Midbrain (tissue), 1 donor: ENCODE data around the gene PPIP5K1.
A peak's percentile ranks its signal among the peaks of the same experiment; 100 is the strongest.

Experiments
- DNase-seq: peaks from one replicate; lab custom pipeline; 2025; lab: John Stamatoyannopoulos, UW

Gene PPIP5K1

GRCh38 chr15:43517354-43518196 lies 72.4 kb downstream of the PPIP5K1 start, which contains the start of gene MAP1A:
TSS of gene MAP1A (plus strand) at chr15:43517608. CDS start at chr15:43521474, 3,866 bp downstream.
- DNase-seq: peak; percentile 66

- DNase-seq: no peak
Observed at GRCh38 chr15:43516801-43517353, 73.1 kb downstream of the PPIP5K1 start.

DNA sequence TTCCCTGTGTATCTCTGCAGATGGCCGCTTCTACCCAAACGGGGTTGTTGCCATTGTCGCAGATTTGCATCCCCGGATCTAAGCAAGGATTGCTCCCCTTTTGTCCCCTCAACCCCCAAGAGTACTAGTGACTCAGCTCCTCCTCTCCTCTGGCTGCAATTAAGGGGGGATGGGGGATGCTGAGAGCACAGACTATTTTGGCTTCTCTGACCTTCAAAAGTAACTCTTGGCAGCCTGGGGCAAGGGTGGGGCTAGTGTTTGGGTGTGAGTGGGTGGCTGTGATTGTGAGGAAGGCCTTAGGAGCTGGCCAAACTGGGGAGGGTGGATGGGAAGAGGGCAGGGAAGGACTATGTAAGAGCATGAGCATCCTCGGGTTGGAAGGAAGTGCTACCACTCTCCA lies 73.8 kb downstream of the PPIP5K1 start:
- no peak for DNase-seq

GRCh38 chr15:43515741-43516140 lies 74.3 kb downstream of the PPIP5K1 start:
- no peak for DNase-seq

DNA sequence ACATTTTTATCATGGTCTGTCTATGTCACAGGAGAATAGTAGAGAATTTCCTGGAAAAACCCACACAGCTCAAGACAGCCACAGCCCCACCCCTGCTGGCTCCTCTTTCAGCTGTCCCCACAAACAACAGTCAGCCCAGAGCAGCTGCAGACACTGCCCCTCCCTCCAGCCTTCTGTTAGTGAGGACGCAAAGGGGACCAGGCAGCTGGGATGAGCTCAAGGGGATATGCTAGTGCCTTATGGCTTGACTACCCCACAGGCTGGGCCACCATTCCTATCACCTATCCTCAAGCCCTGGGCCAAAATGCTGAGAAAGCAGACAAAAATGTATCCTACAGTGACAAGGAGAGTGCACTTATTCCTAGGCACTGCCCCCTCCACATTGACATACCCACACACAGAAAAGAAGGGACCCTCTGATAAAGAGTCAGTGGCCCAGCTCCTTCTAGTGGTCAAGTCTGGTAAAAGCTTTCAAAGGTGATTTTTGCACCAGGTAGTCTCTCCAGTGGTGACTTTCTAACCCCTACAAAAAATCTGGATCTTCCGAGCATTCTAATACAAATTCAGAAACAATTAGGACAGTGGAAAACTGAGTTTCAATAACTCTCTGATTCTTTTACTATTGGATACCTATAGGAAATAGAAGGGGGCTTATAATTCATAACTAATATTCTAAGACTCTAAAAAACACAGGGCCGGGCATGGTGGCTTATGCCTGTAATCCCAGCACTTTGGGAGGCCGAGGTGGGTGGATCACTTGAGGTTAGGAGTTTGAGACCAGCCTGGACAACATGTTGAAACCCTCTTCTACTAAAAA lies 75.6 kb downstream of the PPIP5K1 start:
- peak; percentile 79 for DNase-seq

DNA sequence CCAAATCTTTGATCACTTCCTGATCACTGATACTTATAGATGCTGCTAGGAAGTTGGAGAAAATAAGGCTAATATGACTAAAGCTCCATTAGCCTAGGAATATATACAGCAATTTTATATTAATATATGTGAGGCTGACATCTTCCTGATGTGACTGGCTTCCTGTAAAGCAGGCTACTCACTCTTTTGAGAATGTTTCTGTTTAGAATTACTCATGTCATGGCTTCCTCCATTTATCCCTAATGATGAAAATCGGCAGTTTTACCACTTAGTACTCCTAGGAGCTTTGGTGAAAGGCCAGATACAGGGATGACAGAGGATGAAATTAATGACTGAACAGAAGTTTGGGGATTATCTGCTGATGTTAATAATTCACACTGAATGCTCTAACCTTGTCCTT lies 76.5 kb downstream of the PPIP5K1 start:
- DNase-seq: no peak

- peak; percentile 36 for DNase-seq
Observed at GRCh38 chr15:43511012-43511885, 78.8 kb downstream of the PPIP5K1 start.

DNA sequence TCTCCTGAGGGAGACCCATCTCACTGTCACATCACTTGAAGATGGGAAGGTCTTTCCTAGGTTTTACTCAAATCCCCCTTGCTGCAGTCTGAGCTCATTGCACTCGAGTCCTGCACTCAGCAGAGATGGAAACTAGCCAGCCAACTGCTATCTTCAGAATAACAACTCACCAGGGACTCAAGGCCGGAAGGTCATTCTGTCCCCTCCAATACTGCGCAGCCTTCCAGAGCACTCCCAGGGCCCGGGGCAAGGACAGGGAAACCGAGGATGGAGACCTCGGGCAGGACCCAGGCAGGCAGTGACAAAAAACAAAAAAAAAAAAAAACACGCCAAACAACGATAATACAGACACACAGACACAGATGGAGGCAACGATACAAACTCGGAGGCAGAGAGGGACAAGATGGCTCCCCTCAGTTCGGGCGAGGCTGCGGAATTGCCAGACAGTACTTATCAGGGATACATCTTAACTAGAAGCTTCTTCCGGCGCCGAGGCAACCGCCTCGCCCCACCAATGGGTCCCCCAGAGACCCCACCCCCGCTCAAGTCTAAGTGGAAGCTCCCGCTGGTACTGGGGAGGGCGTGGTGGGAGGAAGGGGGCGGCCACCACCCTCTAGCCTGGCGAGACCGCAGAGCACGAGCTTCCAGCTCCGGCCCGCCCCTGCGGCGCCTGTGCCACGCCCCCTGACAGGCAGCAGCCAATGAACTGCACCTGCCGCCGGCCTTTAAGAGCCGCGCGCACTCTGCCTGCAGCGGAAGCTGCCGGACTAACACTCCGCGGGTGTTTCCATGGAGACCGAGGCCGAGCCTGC lies 79.6 kb downstream of the PPIP5K1 start:
- DNase-seq: peak; percentile 99

DNA sequence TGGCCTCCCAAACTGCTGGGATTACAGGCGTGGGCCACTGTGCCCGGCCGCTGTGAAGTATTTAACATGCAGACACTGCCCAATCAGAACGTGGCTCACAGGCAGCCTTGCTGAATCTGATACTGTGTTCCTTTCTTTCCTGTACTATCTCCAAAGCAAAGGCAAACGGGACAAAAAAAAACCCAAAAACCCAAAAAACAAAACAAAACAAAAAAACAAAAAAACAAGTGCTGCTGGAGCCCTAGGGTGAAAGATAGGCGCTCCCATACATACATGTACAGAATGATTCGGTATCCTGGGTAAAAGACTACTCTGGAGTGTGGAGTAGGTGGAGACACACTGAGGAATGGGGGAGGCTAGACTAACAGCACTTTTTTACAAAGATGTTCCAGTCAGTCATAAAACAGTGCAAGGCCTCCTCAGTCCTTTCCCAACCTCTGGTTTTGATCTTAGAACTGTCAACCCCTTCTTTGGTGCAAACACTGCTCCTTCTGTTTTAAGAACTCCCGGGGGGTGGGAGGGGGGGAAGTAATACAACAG lies 80.3 kb downstream of the PPIP5K1 start:
- DNase-seq: no peak

DNA sequence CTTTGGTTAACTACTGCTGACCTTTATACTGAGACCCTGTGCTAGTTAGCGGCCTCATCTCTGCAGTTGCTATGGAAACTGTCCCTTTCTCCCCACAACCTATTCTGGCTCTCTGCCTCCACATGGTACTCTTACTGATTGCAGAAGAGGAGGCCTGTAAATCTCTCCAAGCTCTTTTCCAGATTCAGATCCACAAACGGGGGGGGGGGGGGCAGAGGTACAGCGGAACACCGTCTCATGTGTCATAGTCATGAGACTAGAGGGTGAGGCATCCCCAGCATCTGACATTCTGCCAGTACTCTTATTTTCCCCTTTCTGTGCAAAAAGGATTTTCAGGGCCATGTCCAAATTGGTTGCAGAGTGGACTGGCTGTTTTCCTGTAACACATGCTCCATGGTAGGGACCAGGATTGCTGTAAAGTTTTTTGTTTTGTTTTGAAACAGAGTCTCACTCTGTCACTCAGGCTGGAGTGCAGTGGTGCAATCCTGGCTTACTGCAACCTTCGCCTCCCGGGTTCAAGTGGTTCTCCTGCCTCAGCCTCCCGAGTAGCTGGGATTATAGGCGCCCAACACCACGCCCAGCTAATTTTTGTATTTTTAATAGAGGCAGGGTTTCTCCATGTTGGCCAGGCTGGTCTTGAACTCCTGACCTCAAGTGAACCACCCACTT lies 80.9 kb downstream of the PPIP5K1 start:
- DNase-seq: no peak

GRCh38 chr15:43508421-43508820 lies 81.6 kb downstream of the PPIP5K1 start:
- no peak for DNase-seq

DNA sequence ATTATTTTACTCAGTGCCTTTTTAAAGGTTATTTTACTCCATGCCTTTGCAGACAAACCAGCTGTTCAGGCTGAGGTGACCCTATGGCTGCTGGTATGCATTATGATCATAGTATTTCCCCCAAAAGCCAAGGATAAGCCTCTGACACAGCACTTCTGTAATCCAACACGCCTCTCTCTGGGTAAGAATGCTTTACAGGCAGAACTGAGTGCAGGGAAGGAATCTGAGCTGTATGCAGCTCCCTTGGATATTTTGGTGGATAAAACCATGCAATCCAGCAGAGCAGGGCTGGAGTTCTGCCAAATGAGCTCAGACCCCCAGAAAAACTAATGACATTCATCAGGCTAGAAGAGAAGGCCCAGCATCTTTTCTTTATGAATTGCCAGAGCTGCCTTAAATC lies 84.3 kb downstream of the PPIP5K1 start:
- DNase-seq: no peak

GRCh38 chr15:43499635-43500034 lies 90.4 kb downstream of the PPIP5K1 start:
- DNase-seq: no peak

DNA sequence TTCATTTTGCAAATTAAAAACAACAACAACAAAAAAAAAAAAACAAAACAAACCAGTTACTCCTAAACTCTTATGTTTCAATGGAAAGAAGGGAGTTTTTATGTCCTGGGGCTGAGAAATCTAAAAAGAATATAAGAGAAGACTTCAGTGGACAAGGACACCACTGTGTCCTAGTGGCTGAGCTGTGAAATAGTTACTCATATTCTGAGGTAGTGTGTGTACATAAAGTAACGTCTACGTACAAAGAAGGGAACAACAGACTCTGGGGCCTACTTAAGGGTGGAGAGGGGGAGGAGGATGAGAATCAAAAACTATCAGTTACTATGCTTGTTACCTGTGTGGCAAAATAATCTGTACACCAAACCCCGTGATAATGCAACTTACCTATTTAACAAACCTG lies 91.0 kb downstream of the PPIP5K1 start:
- DNase-seq: no peak

- no peak for DNase-seq
Observed at GRCh38 chr15:43493703-43494472, 96.1 kb downstream of the PPIP5K1 start.

DNA sequence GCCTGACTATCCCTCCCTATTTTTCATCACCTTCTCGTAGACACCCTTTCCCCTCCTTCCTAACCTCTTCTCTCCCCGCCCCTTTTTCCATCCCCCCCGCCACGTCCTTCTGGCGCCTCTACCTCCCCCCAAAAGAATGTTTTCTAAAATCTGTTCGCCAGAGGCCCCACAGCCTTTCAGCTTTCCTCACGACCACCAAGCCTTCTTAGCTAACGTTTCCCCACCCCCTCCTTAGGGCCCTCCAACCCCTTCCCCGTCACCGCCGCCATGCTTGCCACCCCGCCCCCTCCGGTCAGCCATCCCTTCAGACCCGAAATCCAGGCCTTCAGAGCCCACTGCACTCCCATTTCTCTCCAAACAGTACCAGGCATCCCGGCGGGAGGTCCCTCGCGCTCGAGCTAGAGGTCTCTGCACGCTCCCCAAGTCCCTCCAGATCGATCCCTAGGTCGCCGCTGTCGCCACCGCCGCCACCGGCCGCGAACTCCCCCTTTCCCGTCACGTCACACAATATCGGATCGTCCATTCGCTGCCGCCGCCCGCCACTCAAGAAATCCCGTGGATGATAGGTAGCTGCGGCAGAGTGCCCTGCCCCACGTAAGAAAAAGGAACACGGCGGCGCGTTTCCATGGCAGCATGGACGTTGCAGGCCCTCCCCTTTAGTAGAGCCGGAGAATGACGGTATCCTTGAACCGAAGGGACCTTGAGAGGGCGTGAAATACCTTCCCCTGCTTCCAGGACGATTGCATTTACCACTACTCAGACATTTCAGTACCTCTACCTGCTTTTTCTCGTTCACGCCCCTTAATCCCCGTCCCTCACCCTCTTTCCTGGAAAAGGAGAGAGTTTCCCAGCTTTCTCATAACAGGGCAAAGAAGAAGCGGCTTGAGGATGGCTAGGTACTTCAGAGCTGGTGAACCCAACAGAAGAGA lies 97.1 kb downstream of the PPIP5K1 start, which contains the start of gene TP53BP1:
TP53BP1 (minus strand) TSS at position 484 of the 929 bp plus-strand sequence; CDS start at position 371, 113 bp downstream.
- peak; percentile 96 for DNase-seq

DNA sequence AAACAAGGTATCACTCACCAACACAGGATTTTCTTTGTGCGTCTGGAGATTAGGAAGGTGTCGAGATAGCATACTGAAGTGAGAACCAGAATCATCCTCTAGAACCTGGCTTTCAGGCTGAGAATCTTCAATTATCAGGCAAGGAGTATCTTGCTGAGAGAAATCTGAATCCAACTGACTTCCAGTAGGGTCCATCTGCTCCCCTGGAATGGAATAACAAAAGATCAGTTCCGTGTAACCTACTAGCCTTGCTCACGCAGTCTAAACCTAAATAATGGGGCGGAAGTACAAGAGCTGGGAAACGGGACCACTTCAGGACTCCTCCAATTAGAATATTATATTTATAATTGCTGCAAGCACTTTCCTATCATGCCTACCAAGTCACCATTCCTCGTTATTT lies 97.7 kb downstream of the PPIP5K1 start:
- no peak for DNase-seq

DNA sequence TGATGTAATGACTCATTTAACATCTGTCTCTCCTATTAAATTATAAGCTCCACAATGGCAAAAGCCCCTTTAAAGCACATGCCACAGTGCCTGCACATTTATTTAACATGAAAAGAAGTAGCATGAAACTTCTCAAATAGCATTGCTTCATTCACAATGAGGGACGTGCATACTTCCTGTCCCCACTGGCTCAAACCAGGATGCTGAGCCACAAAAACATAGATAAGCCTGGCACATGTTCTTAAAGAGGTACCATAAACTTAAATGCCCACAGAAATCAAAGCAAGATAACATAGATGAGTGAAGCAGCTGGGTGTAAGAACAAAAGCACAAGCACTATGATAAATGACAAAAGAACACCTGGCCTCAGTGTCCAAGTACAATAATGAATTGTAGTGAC lies 100.8 kb downstream of the PPIP5K1 start:
- DNase-seq: no peak
